IMR-90 (cell line): ENCODE measurements around the gene ARNT2. TPM values are rescaled to one million over a fixed set of nuclear protein-coding genes. Genes with fewer than 3 reads are reported as not detected.
"Not testable (repeated sequence)": the region's sequence is repeated elsewhere in the genome, so short reads cannot be mapped to it uniquely, and the experiment has no call there.

Experiments used
- ATAC-seq: fragments of 200-7000 bp; cut with Tn5 transposase; 2 replicates; pipeline ENCODE4 v1.9.1; 2020; ENCODE audit warnings: low read depth, mild to moderate bottlenecking, moderate library complexity
- BruUV-seq: library from RNA; stranded (reverse); fragments of 400-500 nt; replicated peaks from 2 replicates; lab custom pipeline; 2021; lab: Mats Ljungman, UMichigan
- CTCF ChIA-PET: fragments of 300-600 bp; formaldehyde crosslinking; extraction: SDS; loops from one replicate; lab custom pipeline; 2021; ENCODE audit warnings: antibody characterized with exemption; lab: Yijun Ruan, JAX
- POLR2A ChIA-PET: fragments of 300-600 bp; sonication (Branson Sonifier 250); formaldehyde crosslinking; loops from one replicate; lab custom pipeline; 2022; ENCODE audit warnings: antibody characterized with exemption; ENCODE audit not compliant: unreplicated experiment; lab: Charles Lee
- DNase-seq: peaks from one replicate; pipeline ENCODE4 v3.0.0; 2013
- H2AFZ ChIP-seq: replicated peaks from 2 replicates; pipeline ENCODE3; 2013; ENCODE audit warnings: low read length, mild to moderate bottlenecking; ENCODE audit not compliant: poor library complexity
- H2AK5ac ChIP-seq: 2 replicates; pipeline ENCODE4 v1.6.1; 2013; ENCODE audit warnings: low read depth, low read length, inconsistent platforms
- H2AK9ac ChIP-seq: replicated peaks from 2 replicates; pipeline ENCODE3; 2013; ENCODE audit warnings: mild to moderate bottlenecking, low read depth, low read length, moderate library complexity; ENCODE audit not compliant: poor library complexity
- H2BK120ac ChIP-seq: 2 replicates; pipeline ENCODE4 v1.6.1; 2013; ENCODE audit warnings: low read depth, low read length, inconsistent platforms
- H2BK15ac ChIP-seq: 3 replicates; pipeline ENCODE4 v1.6.1; 2013; ENCODE audit warnings: low read depth, low read length, inconsistent platforms
- H2BK20ac ChIP-seq: 2 replicates; pipeline ENCODE4 v1.6.1; 2013; ENCODE audit warnings: low read depth, mild to moderate bottlenecking, inconsistent platforms, low read length, moderate library complexity
- H2BK5ac ChIP-seq: 2 replicates; pipeline ENCODE4 v1.6.1; 2013; ENCODE audit warnings: mild to moderate bottlenecking, low read depth, low read length, inconsistent platforms; ENCODE audit not compliant: poor library complexity, severe bottlenecking
- H3K14ac ChIP-seq: replicated peaks from 2 replicates; pipeline ENCODE4 v1.6.1; 2013; ENCODE audit warnings: low read depth, low read length, inconsistent platforms
- H3K18ac ChIP-seq: 2 replicates; pipeline ENCODE4 v1.6.1; 2013; ENCODE audit warnings: low read depth, low read length, control low read depth
- H3K23ac ChIP-seq: 2 replicates; pipeline ENCODE4 v1.6.1; 2013; ENCODE audit warnings: low read depth, low read length, inconsistent platforms
- H3K27ac ChIP-seq: 2 replicates; pipeline ENCODE4 v1.5.1; 2013; ENCODE audit warnings: mild to moderate bottlenecking, control low read depth, low read length; ENCODE audit not compliant: insufficient read depth
- H3K27me3 ChIP-seq: 2 replicates; pipeline ENCODE4 v1.6.1; 2013; ENCODE audit warnings: low read length; ENCODE audit not compliant: control insufficient read depth, insufficient read depth
- H3K36me3 ChIP-seq: 2 replicates; pipeline ENCODE4 v1.6.1; 2013; ENCODE audit warnings: low read length, mixed read lengths; ENCODE audit not compliant: control insufficient read depth, insufficient read depth
- H3K4ac ChIP-seq: 2 replicates; pipeline ENCODE4 v1.6.1; 2013; ENCODE audit warnings: low read depth, low read length, inconsistent platforms
- H3K4me1 ChIP-seq: 2 replicates; pipeline ENCODE4 v1.6.1; 2013; ENCODE audit warnings: low read length, mixed read lengths; ENCODE audit not compliant: control insufficient read depth, insufficient read depth
- H3K4me2 ChIP-seq: 2 replicates; pipeline ENCODE4 v1.6.1; 2013; ENCODE audit warnings: low read depth, mild to moderate bottlenecking, control low read depth, low read length, moderate library complexity
- H3K4me3 ChIP-seq: 2 replicates; pipeline ENCODE4 v1.5.1; 2013; ENCODE audit warnings: low read depth, mild to moderate bottlenecking, control low read depth, low read length, moderate library complexity; ENCODE audit not compliant: insufficient read depth
- H3K56ac ChIP-seq: 2 replicates; pipeline ENCODE4 v1.6.1; 2013; ENCODE audit warnings: low read length, inconsistent platforms; ENCODE audit not compliant: insufficient read depth; ENCODE audit errors: extremely low read depth
- H3K79me1 ChIP-seq, 2 experiments: 2 replicates each; pipeline ENCODE4 v1.6.1; 2013; ENCODE audit warnings: low read length in 2 of 2, inconsistent platforms in 1 of 2, low read depth in 1 of 2
- H3K9ac ChIP-seq: 2 replicates; pipeline ENCODE4 v1.6.1; 2013; ENCODE audit warnings: low read depth, low read length, control low read depth
- H3K9me1 ChIP-seq: 2 replicates; pipeline ENCODE4 v1.6.1; 2013; ENCODE audit warnings: low read length, inconsistent platforms; ENCODE audit not compliant: insufficient read depth
- H3K9me3 ChIP-seq: 2 replicates; pipeline ENCODE4 v1.6.1; 2013; ENCODE audit warnings: low read length; ENCODE audit not compliant: control insufficient read depth, insufficient read depth
- H4K20me1 ChIP-seq: 2 replicates; pipeline ENCODE4 v1.6.1; 2013; ENCODE audit warnings: low read length, inconsistent platforms; ENCODE audit not compliant: insufficient read depth
- H4K5ac ChIP-seq: 2 replicates; pipeline ENCODE4 v1.6.1; 2013; ENCODE audit warnings: mild to moderate bottlenecking, low read depth, low read length, control low read depth
- H4K8ac ChIP-seq, 2 experiments: 2 replicates each; pipeline ENCODE4 v1.6.1; 2013; ENCODE audit warnings: low read depth in 2 of 2, low read length in 2 of 2, control low read depth in 1 of 2, inconsistent platforms in 1 of 2
- H4K91ac ChIP-seq: 2 replicates; pipeline ENCODE4 v1.6.1; 2013; ENCODE audit warnings: low read depth, low read length, inconsistent platforms; ENCODE audit not compliant: insufficient read depth
- WGBS, 2 experiments: methylation state at CpG; one replicate each; pipeline versions ENCODE4 v1.1.5 to v1.1.7; 2013; ENCODE audit warnings: missing lambda C conversion rate in 2 of 2; ENCODE audit not compliant: insufficient read length in 1 of 2; ENCODE audit errors: extremely low coverage in 2 of 2; 5-methylcytosine and 5-hydroxymethylcytosine counted together
- dilution Hi-C: fragments of 300-500 bp; cut with HindIII; formaldehyde crosslinking; loops from one replicate; pipeline ENCODE4 v1.14.3; 2018; ENCODE audit warnings: low sequenced_read_pairs; ENCODE audit not compliant: unreplicated experiment
- in situ Hi-C: fragments of 300-500 bp; cut with MboI; formaldehyde crosslinking; loops from 3 replicates; pipeline ENCODE4 v1.14.3; 2019; ENCODE audit warnings: low sequenced_read_pairs, inconsistent platforms, mixed read lengths
- intact Hi-C: fragments of 100-400 bp; cut with micrococcal nuclease; formaldehyde crosslinking; loops from 2 replicates; pipeline ENCODE4 v1.10.0; 2022
- polyA plus RNA-seq, 3 experiments: library from polyadenylated mRNA; depleted of rRNA; stranded (reverse); fragments of >200 nt; gene quantifications; 2 replicates each; pipeline ENCODE4 v1.2.3, GENCODE V29; 2012; ENCODE audit warnings: low replicate concordance in 1 of 3
- total RNA-seq: library from RNA; depleted of rRNA; stranded (reverse); fragments of >200 nt; gene quantifications from 2 replicates; pipeline ENCODE4 v1.2.3, GENCODE V29; 2012

The ARNT2 gene
- total and polyA plus RNA-seq, 2 of the 4 experiments (the other 2 are of a cell fraction), result 18.2 to 19.0 TPM

DNA sequence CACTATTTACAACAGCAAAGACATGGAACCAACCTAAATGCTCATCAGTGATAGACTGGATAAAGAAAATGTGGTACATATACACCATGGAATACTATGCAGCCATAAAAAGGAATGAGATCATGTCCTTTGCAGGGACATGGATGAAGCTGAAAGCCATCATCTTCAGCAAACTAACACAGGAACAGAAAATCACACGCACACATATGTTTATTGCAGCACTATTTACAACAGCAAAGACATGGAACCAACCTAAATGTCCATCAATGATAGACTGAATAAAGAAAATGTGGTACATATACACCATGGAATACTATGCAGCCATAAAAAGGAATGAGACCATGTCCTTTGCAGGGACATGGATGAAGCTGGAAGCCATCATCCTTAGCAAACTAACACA is 13.2 kb upstream of the ARNT2 start:
- dilution Hi-C loops, H3K4ac ChIP-seq, H3K36me3 ChIP-seq, H2BK20ac ChIP-seq, H2AFZ ChIP-seq, H3K27ac ChIP-seq, ATAC-seq, H3K14ac ChIP-seq, H2BK15ac ChIP-seq, H3K27me3 ChIP-seq, intact Hi-C loops, H3K23ac ChIP-seq, BruUV-seq, H2BK5ac ChIP-seq, H3K9me3 ChIP-seq, H4K91ac ChIP-seq, H4K5ac ChIP-seq, H3K4me2 ChIP-seq, H3K4me3 ChIP-seq, H3K56ac ChIP-seq, CTCF ChIA-PET, H2AK9ac ChIP-seq, H3K9me1 ChIP-seq, in situ Hi-C loops, H3K9ac ChIP-seq, H3K79me1 ChIP-seq, DNase-seq, H4K8ac ChIP-seq, POLR2A ChIA-PET, H3K4me1 ChIP-seq, H3K18ac ChIP-seq, H4K20me1 ChIP-seq, H2AK5ac ChIP-seq, H2BK120ac ChIP-seq: not testable (repeated sequence)
- WGBS, 2 experiments, result no CpG with 5 or more reads among the region's 1 CpG
